HL-60/S4 (cell line): ENCODE results near the gene TMEM114.

Source experiments
- in situ Hi-C: fragments of 300-500 bp; cut with MboI; formaldehyde crosslinking; loops from 2 replicates; pipeline ENCODE4 v1.14.3; 2022; ENCODE audit warnings: low sequenced_read_pairs

TMEM114 gene

DNA sequence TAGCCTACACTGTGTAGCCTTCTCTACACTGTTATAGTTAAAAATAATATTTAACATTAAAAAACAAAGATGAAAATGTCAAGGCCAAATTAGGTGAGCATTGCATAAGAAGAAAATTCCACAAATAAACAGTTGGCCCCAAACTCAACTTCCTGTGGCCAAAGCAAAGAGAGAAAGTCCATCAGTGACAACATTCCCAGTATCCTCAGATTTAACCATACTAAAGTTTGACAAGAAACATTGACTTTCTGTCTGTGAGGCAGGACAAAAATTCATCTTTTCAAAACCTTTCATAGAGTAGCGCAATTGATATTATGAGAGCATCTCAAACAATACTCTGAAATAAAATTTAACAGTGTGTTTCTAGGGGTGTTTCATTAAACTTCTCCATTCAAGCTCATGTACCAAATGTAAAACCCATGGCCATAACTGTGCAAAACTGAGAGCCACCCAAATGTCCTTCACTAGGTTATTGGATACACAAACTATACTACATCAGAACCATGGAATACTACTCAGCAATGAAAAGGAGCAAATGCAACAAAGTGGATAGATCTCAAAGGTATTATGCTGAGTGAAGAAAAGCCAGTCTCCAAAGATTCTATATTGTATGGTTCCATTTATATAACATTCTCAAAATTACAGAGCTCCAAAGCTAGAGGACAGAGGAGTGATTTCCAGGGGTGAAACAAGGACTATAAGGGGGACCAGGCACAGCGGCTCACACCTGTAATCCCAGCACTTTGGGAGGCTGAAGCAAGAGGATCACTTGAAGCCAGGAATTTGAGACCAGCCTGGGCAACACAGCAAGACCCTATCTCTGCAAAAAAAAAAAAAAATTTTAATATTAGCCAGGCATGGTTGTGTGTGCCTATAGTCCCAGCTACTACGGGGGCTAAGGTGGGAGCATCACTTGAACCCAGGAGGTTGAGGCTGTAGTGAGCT is 38.7 kb downstream of the TMEM114 start:
- in situ Hi-C loops, result no loop called here

DNA sequence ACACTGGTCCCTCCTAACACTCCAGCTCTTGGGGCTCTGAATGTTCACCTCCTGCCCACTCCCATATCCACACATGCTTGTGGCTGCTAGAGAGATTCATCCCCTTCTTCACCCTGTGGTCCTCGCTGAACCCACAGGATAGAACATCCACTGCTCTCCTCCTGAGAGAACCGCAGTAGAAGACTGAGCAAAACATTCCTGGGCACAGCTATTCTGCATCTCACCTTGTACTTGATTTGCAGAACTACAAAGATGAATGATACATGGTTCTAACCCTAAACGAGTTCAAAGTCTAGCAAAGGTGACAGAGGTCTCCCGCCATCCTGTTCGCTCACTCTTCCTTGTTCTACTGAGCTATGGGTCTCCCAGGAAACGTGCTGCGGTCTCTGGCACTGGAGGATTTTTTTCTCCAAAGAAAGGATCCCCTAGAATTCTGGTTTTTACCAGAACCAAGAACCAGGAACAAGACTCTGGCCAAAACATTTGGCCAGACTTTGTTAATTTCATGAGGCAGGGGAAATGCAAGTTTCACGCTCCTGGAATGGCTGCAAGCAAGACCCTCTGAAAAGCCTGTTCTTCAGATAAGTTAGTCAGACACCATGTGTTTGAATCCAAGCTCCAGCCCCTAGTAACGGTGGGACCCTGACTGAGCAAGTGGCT is 39.5 kb downstream of the TMEM114 start:
- in situ Hi-C loops, result no loop called here

DNA sequence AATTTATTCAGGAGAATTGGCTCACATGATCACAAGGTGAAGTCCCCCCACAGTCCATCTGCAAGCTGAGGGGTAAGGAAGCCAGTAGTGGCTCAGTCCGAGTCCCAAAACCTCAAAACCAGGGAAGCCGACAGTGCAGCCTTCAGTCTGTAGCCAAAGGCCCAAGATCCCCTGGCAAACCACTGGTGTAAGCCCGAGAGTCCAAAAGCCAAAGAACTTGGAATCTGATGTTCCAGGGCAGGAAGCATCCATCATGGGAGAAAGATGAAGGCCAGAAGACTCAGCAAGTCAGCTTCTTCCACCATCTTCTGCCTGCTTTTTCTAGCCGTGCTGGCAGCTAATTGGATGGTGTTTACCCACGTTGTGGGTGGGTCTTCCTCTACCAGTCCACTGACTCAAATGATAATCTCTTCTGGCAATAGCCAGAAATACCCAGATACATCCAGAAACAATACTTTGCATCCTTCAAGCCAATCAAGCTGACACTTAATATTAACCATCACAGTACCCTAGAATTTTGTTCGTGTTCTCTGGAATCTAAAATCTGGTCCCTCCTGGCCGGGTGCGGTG is 40.4 kb downstream of the TMEM114 start:
- in situ Hi-C loops, result no loop called here

DNA sequence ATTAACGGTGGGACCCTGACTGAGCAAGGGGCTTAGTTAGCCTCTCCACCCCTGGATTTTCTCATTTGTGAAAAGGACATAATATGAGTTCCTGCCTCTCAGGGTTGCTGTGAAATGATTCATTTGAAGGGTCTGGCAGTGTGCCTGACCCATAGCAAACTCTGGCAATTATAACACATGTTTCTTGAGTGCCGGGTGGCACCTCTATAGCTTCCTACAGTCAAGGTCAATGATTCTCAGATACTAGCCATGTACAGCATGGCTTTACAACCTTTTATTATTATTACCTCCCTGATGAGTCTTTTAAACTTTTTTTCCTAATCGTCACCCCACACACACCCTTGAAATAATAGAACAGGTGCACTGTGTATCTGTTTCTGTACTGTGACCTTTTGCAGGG is 42.1 kb downstream of the TMEM114 start:
- in situ Hi-C loops, result no loop called here

DNA sequence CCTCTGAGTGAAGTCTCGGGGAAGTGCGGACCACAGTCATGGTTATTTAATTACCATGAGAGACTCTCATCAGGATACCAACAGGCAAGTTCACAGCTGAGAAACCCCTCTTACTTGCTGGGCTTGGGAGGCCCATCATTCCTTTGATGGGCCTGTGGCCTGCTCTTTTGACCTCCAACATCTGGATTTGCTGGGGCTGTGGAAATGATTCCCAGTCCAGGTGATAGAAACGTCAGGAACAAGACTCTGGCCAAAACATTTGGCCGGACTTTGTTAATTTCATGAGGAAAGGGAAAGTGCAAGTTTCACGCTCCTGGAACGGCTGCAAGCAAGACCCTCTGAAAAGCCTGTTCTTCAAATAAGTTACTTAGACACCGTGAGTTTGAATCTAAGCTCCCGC is 42.5 kb downstream of the TMEM114 start:
- in situ Hi-C loops, result no loop called here

DNA sequence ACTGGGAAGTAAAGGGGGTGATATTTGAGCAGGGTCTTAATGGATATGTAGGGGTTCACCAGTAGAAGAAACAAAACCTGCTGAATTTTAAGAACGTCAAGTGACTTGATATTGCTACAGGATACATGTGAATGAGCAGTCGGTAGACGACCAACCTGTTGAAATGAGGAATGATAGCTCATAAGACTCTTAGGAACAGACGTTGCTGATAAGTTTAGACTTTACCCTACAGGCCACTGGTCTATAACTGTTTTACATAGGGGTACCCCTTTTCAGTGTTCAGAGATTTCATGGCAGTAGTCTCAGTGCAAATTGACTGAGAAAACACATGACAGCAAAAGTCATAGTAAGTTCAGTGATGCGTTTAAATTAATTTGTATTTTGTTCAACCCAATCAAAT is 45.9 kb downstream of the TMEM114 start:
- in situ Hi-C loops, result no loop called here

DNA sequence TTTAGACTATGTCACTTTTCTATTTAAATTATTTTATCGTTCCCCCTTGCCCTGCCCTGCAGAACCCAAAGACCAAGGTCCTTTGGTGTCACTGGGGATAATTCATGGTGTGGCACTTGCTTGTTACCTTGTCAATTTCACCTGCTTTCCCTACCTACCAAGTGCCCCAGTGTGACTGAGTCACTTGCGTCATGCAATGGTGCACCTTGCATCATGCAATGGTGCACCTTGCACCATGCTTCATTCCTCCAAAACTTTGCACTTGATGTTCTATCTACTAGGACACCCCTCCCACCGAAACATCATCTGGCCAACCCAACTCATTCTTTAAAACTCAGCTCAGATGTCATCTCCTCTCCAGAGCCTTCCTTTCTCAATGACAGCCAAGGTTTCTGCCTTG is 47.1 kb downstream of the TMEM114 start:
- in situ Hi-C loops, result no loop called here

DNA sequence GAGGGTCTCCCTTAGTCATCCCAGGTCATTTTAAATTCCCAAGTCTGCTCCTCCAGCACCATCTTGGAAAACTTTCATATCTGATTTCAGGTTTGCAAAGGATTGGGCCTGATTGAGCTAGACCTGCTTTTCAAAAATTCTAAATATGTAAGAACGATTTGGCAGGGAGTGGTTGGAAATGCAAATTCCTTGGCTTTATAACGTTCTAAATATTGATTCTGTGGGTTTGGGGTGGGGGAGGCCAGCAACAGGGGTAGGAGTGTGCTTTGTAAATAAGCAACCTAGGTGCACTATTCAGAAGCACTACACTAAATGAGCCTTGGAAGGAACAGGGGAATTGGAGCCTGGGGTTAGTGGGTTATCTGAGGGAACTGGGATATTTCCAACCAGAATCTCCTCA is 47.9 kb downstream of the TMEM114 start:
- in situ Hi-C loops, result no loop called here

DNA sequence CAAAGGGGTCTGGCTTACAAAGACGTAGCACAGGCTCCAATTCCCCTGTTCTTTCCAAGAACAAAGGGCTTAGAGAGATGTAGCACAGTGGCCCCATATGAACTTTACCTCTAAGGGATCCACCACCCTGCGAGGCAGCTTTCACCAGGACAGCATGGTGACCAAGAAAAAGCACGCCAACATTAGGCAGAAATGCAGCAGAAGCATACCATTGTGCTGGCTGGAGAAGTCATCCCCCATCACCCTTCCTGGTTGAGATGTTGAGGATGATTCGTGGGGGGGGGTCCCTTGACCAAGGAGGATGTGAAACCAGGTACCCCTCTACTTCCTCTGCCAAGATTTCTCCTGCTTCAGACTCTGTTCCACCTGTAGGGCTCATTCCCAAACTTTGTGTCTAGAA is 48.4 kb downstream of the TMEM114 start:
- in situ Hi-C loops, result no loop called here

DNA sequence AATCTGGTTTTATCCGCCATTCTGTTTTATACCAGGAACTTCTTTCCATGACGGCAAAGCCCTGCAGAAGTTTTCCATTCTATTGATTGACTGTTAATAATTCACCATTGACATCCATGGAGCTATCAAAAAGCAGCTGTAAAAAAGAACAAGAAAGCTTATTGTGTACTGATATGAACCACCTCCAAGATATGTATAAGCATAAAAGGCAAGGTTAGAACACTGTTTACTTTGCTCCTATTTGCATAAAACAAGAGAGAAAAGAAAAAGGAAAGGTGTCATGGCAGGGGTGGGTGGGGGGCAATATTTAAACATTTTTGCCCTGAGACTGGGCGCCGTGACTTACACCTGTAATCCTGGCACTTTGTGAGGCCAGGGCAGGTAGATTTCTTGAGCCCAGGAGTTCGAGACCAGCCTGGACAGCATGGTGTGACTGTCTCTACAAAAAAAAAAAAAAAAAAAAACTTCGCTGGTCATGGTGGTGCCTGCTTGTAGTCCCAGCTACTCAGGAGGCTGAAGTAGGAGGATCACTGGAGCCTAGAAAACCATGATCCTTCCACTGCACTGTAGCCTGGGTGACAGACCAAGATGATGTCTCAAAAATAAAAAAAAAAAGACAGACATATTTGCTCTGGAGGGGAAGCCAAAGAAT is 52.5 kb downstream of the TMEM114 start:
- in situ Hi-C loops, result no loop called here

DNA sequence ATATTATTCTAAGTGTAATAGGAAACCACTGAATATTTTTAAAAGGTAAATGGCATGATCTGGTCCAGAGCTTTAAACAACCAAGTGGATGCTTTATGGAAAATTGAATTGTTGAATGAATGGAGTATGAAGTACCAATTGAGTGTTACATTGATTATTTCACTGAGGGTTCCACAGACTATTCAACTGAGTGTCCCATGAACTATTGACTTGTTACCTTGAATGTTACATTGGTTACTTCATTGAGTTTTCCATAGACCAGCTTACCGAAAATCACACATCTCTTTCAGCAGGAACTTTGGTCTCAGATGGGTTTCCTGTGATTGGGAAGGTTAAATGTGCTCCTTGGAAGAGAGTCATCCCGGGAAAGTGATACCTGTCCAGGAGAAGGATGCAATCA is 56.8 kb downstream of the TMEM114 start:
- in situ Hi-C loops, result no loop called here

DNA sequence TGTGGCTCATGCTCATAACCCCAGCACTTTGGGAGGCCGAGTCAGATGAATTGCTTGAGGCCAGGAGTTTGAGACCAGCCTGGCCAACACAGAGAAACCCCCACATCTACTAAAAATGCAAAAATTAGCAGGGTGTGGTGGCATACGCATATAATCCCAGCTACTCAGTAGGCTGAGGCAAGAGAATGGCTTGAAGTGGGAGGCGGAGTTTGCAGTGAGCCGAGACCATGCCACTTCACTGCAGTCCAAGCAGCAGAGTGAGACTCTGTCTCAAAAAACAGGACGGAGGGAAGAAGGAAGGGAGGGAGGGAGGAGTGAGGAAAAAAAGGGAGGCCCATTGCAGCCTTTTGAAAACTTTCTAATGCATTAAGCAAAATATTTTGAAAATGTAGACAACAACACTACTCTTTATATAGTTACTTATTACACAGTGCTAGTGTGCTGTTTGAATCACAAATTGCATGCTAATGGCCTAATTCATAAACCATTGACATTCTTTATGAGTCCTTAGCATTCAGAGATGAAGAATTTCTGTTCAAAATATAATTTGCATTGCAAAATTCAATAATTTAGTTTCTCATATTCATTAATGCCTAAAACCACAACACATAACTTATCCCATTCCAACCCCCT is 59.4 kb downstream of the TMEM114 start:
- in situ Hi-C loops, result no loop called here

DNA sequence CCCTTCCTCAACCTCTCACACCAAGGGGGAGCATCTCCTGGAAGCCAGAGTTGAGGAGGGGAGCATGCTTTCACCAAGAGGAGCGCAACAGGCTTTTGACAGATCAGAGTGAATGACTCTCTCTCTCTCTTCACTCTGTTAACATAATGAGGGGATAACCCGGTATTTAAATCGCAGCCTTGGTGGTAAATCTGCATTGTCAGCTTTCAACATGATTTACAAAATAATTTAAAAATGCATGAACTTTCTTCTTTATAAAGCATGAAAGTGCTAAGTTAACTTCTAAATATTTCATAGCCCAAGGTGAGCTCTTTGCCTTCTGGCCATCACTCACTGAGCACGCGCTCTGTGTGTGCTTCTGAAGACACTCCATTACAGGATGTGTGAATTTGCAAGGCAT is 61.8 kb downstream of the TMEM114 start:
- in situ Hi-C loops, result no loop called here

DNA sequence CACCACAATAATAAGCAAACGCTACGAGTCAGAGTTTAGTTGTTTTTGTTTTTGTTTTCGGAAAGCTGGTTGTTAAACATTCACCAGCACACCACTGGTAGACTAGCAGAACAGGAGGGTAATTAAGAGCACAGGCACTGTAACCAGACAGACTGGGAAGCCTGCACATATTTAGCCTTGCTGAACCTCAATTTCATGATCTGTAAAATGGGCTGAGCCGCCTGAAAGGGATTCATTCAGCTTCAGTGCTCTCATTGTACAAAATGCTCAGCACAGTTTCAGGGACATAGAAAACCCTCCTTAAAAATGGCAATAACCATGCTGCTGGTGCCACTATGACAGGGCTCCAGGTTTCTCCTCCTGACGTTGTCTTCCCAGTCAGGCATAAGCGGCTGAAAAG is 66.4 kb downstream of the TMEM114 start:
- in situ Hi-C loops, result no loop called here

DNA sequence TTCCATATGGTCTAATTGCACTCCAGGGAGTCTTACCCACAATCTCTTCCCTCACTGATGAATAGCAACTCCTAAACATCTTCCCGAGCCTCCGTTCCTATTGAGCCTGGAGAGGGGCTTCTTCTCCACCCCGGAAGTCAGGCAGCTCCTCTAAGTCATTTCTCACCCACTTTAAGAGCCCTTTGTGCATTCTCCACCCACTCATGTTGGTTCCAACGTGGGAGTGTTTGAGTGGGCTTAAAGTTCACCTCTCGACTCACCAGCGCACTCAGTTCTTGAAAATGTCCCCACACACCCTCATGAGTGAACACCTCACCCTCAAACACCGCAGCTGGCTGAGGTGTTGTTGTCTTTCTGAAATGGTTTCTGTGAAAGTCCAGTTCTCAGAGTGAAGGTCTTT is 67.6 kb downstream of the TMEM114 start:
- in situ Hi-C loops, result no loop called here

DNA sequence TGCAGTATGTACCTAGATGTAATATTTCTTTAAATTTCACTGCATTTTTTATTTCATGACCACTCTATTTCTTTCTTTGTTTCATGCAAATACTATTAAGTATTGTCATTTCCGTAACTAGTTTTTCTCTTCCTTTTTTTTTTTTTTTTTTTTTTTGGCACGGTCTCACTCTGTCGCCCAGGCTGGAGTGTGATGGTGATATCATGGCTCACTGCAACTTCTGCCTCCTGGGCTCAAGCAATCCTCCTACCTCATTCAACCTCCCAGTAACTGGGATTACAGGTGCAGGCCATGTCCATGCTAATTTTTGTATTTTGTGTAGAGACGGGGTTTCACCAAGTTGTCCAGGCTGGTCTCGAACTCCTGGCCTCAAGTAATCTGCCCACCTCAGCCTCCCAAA is 70.7 kb downstream of the TMEM114 start:
- in situ Hi-C loops, result no loop called here
